Ishikawa (cell line): ENCODE data around the gene CFAP45.

ENCODE experiments used
- CEBPB ChIP-seq: IDR thresholded peaks from 2 replicates; pipeline ENCODE4 v1.6.1; 2012
- CREB1 ChIP-seq: IDR thresholded peaks from 2 replicates; pipeline ENCODE4 v1.6.1; 2012; ENCODE audit warnings: low read depth
- EGR1 ChIP-seq: IDR thresholded peaks from 2 replicates; pipeline ENCODE4 v1.6.1; 2012
- EP300 ChIP-seq: IDR thresholded peaks from 2 replicates; pipeline ENCODE4 v1.6.1; 2012; ENCODE audit warnings: borderline replicate concordance
- FOXM1 ChIP-seq: IDR thresholded peaks from 2 replicates; pipeline ENCODE4 v1.6.1; 2012; ENCODE audit warnings: low read depth, borderline replicate concordance
- MAX ChIP-seq: IDR thresholded peaks from 2 replicates; pipeline ENCODE4 v1.6.1; 2012
- NFIC ChIP-seq: IDR thresholded peaks from 2 replicates; pipeline ENCODE4 v1.6.1; 2012
- RAD21 ChIP-seq: IDR thresholded peaks from 2 replicates; pipeline ENCODE4 v1.6.1; 2012; ENCODE audit warnings: low read depth
- REST ChIP-seq: IDR thresholded peaks from 2 replicates; pipeline ENCODE4 v1.6.1; 2012; ENCODE audit warnings: low read depth, mild to moderate bottlenecking
- TAF1 ChIP-seq: IDR thresholded peaks from 2 replicates; pipeline ENCODE4 v1.6.1; 2012; ENCODE audit warnings: low read depth, mild to moderate bottlenecking
- TCF12 ChIP-seq: IDR thresholded peaks from 2 replicates; pipeline ENCODE4 v1.6.1; 2012; ENCODE audit warnings: low read depth
- TEAD4 ChIP-seq: IDR thresholded peaks from 2 replicates; pipeline ENCODE4 v1.6.1; 2012
- USF1 ChIP-seq: IDR thresholded peaks from 2 replicates; pipeline ENCODE4 v1.6.1; 2012
- YY1 ChIP-seq: IDR thresholded peaks from 2 replicates; pipeline ENCODE4 v1.6.1; 2012; ENCODE audit warnings: low read depth
- ZBTB7A ChIP-seq: IDR thresholded peaks from 2 replicates; pipeline ENCODE4 v1.6.1; 2012; ENCODE audit warnings: low read depth

The CFAP45 gene

GRCh38 chr1:159941591-159942560, 41.9 kb upstream of the CFAP45 start:
- TF ChIP-seq CEBPB = no peak
- no peak for TF ChIP-seq USF1
- TF ChIP-seq EGR1 = no peak
- TF ChIP-seq MAX = no peak
- TF ChIP-seq YY1 = no peak
- no peak for TF ChIP-seq TCF12
- TF ChIP-seq TAF1 = no peak
- TF ChIP-seq RAD21 = no peak
- no peak for TF ChIP-seq ZBTB7A
- TF ChIP-seq TEAD4 = no peak
- no peak for TF ChIP-seq FOXM1

- TF ChIP-seq REST (no peak), YY1 (no peak), CREB1 (no peak), CEBPB (no peak), FOXM1 (no peak), TCF12 (no peak), USF1 (no peak), RAD21 (no peak), NFIC (no peak), TEAD4 (no peak), MAX (no peak), EGR1 (no peak), EP300 (no peak), ZBTB7A (no peak), TAF1 (no peak)
These were observed 41.2 kb upstream of the CFAP45 start for GRCh38 chr1:159941141-159941540.

- no peak for TF ChIP-seq NFIC
- no peak for TF ChIP-seq EP300
- no peak for TF ChIP-seq TCF12
- no peak for TF ChIP-seq FOXM1
- TF ChIP-seq MAX = no peak
- no peak for TF ChIP-seq TEAD4
- TF ChIP-seq CEBPB = no peak
- TF ChIP-seq CREB1 = no peak
- no peak for TF ChIP-seq RAD21
- no peak for TF ChIP-seq ZBTB7A
- no peak for TF ChIP-seq YY1
These were observed 40.1 kb upstream of the CFAP45 start for GRCh38 chr1:159940006-159940620.

GRCh38 chr1:159939678-159940002, 39.7 kb upstream of the CFAP45 start:
- TF ChIP-seq CREB1 (no peak), YY1 (no peak), USF1 (no peak), MAX (no peak)

GRCh38 chr1:159938905-159939677, 39.1 kb upstream of the CFAP45 start:
- no peak for TF ChIP-seq EP300
- no peak for TF ChIP-seq USF1
- no peak for TF ChIP-seq REST
- no peak for TF ChIP-seq YY1
- TF ChIP-seq EGR1 = no peak
- no peak for TF ChIP-seq CREB1
- no peak for TF ChIP-seq TEAD4
- no peak for TF ChIP-seq NFIC
- TF ChIP-seq TCF12 = no peak
- no peak for TF ChIP-seq MAX
- no peak for TF ChIP-seq RAD21
- TF ChIP-seq CEBPB = no peak
- no peak for TF ChIP-seq TAF1
- TF ChIP-seq FOXM1 = no peak
